MM.1S (cell line): Measurements from ENCODE around the gene ARHGAP42.

Experiments used
- EZH2 ChIP-seq: fragments of 300-600 bp; sonication (generic); optimal IDR thresholded peaks from 2 replicates; pipeline ENCODE3; 2017; ENCODE audit warnings: low read depth, mild to moderate bottlenecking, antibody characterized with exemption, low read length, mixed read lengths
- EZH2phosphoT487 ChIP-seq: fragments of 300-600 bp; sonication (generic); IDR thresholded peaks from 2 replicates; pipeline ENCODE4 v1.6.1; 2018; ENCODE audit warnings: antibody characterized with exemption, low read length
- TF ChIP-seq, protein P1 (sequence below): fragments of 300-600 bp; sonication (generic); IDR thresholded peaks from 2 replicates; pipeline ENCODE4 v1.5.1; 2016; ENCODE audit warnings: antibody characterized with exemption, low read length, mixed read lengths

- TF ChIP-seq, protein P1, sequence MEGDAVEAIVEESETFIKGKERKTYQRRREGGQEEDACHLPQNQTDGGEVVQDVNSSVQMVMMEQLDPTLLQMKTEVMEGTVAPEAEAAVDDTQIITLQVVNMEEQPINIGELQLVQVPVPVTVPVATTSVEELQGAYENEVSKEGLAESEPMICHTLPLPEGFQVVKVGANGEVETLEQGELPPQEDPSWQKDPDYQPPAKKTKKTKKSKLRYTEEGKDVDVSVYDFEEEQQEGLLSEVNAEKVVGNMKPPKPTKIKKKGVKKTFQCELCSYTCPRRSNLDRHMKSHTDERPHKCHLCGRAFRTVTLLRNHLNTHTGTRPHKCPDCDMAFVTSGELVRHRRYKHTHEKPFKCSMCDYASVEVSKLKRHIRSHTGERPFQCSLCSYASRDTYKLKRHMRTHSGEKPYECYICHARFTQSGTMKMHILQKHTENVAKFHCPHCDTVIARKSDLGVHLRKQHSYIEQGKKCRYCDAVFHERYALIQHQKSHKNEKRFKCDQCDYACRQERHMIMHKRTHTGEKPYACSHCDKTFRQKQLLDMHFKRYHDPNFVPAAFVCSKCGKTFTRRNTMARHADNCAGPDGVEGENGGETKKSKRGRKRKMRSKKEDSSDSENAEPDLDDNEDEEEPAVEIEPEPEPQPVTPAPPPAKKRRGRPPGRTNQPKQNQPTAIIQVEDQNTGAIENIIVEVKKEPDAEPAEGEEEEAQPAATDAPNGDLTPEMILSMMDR, result no peak
- TF ChIP-seq EZH2, result no peak
- TF ChIP-seq EZH2phosphoT487, result no peak
Observed at GRCh38 chr11:100663996-100664395, 23.1 kb upstream of the ARHGAP42 start.
